AG04450 (cell line): Measurements from ENCODE around the gene ZNF580. TPM values are rescaled to one million over a fixed set of nuclear protein-coding genes. Genes with fewer than 3 reads are reported as not detected.
A peak's percentile ranks its signal among the peaks of the same experiment; 100 is the strongest.

Experiments used
- CTCF ChIA-PET: fragments of 300-600, 350-600 bp; formaldehyde crosslinking; extraction: SDS; loops from one replicate; lab custom pipeline; 2022; ENCODE audit warnings: antibody characterized with exemption, inconsistent platforms; lab: Charles Lee
- POLR2A ChIA-PET: fragments of 350-600 bp; formaldehyde crosslinking; extraction: SDS; loops from one replicate; lab custom pipeline; 2021; ENCODE audit warnings: antibody characterized with exemption, inconsistent platforms; lab: Yijun Ruan, JAX
- DNase-seq: peaks from one replicate; pipeline ENCODE4 v3.0.0-alpha.2; 2011; ENCODE audit warnings: low read depth, low spot score
- H3K27ac ChIP-seq: one replicate; pipeline ENCODE4 v1.5.1; 2012; ENCODE audit warnings: low read depth, low read length, control low read depth
- H3K27me3 ChIP-seq: one replicate; pipeline ENCODE4 v1.6.0; 2012; ENCODE audit warnings: low read length; ENCODE audit not compliant: control insufficient read depth, insufficient read depth
- H3K4me3 ChIP-seq: 2 replicates; pipeline ENCODE4 v1.5.1; 2011; ENCODE audit warnings: mild to moderate bottlenecking, low read depth, low read length, control low read depth
- H3K9me3 ChIP-seq: 2 replicates; pipeline ENCODE4 v1.5.1; 2012; ENCODE audit warnings: low read length; ENCODE audit not compliant: control insufficient read depth, insufficient read depth
- CTCF ChIP-seq: IDR thresholded peaks from 2 replicates; pipeline ENCODE4 v1.5.1; 2011; ENCODE audit warnings: low read depth, low read length, control low read depth, inconsistent platforms
- polyA plus RNA-seq: library from polyadenylated mRNA; depleted of rRNA; stranded (reverse); fragments of >200 nt; gene quantifications from 2 replicates; pipeline ENCODE4 v1.2.3, GENCODE V29; 2011

The ZNF580 gene
- polyA plus RNA-seq, 1 experiment: 7.3 TPM

- H3K27me3 ChIP-seq: no peaks in the 10 kb centered on the region
- no peak for DNase-seq
- ChIA-PET CTCF (interaction anchor here (1.0 to 1.9 kb wide), 3 partner anchors 11 to 114 kb away, joined by 3 to 11 read pairs (median 5); no protein-coding TSS in a partner anchor), POLR2A (no interaction called here)
- H3K4me3 ChIP-seq: no peak overlapping the region
- no peak overlapping the region for H3K27ac ChIP-seq
- no peak for TF ChIP-seq CTCF
- peaks cover 7% of the 10 kb centered on the region; the same call in 1 of the 2 replicates for H3K9me3 ChIP-seq
These were observed 23.4 kb upstream of the ZNF580 start for GRCh38 chr19:55617426-55617825.

DNA sequence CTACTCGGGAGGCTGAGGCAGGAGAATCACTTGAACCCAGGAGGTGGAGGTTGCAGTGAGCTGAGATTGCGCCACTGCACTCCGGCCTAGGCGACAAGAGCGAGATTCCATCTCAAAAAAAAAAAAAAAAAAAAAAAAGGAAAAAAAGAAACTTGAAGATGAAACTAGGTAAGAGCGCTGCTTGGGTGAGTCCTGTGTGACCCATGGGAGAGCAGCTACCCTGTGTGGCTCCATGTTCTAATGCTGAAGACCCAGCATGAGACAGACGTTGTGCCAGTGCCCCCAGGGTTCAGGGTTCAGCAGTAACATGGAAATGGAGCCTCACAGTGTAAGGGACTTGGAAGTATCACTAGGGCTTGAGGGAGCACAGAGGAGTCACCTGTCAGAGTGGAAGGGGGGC, 22.4 kb upstream of the ZNF580 start:
- ChIA-PET CTCF (interaction anchor here (0.6 to 2.0 kb wide), 4 partner anchors 12 to 151 kb away, joined by 5 to 11 read pairs (median 6); no protein-coding TSS in a partner anchor), POLR2A (interaction anchor here (0.5 to 0.7 kb wide), 3 partner anchors 16 to 114 kb away, joined by 3 to 8 read pairs (median 6); no protein-coding TSS in a partner anchor)
- Histone ChIP-seq H3K4me3 (no peak overlapping the region), H3K9me3 (peaks cover 7% of the 10 kb centered on the region; the same call in 1 of the 2 replicates), H3K27ac (no peak overlapping the region), H3K27me3 (no peaks in the 10 kb centered on the region)
- DNase-seq: no peak
- no peak for TF ChIP-seq CTCF

- ChIA-PET CTCF (interaction anchor here (0.6 to 2.0 kb wide), 5 partner anchors 12 to 152 kb away, joined by 3 to 8 read pairs (median 6); partner anchors contain the start of gene ZNF865), POLR2A (interaction anchor here (0.6 to 0.7 kb wide), 3 partner anchors 19 to 292 kb away, joined by 3 to 5 read pairs (median 3); partner anchors contain the start of gene ZNF524)
- peak overlapping the region; percentile 47 for H3K27ac ChIP-seq
These were observed 21.5 kb upstream of the ZNF580 start for GRCh38 chr19:55619286-55619685.

DNA sequence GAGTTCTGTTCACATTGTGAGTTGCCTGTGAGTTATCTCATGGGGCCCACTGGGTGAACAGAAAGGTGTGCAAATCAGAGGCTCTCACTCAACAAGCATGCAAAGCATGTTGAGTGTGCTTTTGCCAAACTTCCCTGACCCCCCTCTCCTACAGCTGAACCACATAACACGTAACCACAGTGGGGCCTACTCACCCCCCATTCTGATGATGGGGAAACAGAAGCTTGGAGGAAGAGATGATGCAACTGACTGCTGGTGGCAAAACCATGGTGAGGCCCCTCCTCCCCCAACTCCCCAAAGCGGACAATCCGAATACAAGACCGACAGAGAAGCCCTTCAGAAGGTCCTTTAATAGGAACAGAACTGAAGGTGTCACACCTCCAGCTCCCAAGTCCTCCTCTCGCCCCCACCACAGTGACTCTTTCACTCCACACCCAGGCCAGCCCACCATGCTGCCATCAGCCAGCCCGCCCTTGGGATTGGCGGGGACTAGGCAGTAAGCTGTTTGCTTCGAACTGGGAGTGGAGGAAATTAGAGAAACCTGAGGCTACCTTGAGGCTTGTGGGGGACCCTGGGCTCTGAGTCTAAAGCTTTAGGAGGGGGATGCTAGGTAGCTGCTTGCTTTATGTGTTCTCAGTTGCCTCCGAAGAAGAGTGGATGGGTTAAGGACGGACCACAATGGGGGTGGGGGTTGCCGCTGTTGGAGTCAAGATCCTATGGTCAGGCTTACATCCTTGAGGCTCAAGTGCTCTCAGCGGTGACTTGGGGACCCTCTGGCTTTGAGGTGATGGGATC, 20.2 kb upstream of the ZNF580 start:
- Histone ChIP-seq H3K9me3 (peaks cover 4% of the 10 kb centered on the region; the same call in 1 of the 2 replicates), H3K4me3 (no peak overlapping the region), H3K27me3 (no peaks in the 10 kb centered on the region), H3K27ac (no peak overlapping the region)
- ChIA-PET CTCF (interaction anchor here (1.2 to 1.5 kb wide), 3 partner anchors 15 to 153 kb away, joined by 3 to 6 read pairs (median 5); partner anchors contain the start of gene ZNF865), POLR2A (interaction anchor here (0.5 to 1.3 kb wide), 2 partner anchors 22 to 49 kb away, joined by 4 to 6 read pairs; partner anchors contain the start of gene FIZ1)
- no peak for TF ChIP-seq CTCF
- no peak for DNase-seq

More at GRCh38 chr19:55619286-55619685, 21.5 kb upstream of the ZNF580 start:
- H3K4me3 ChIP-seq: no peak overlapping the region
- TF ChIP-seq CTCF: no peak
- no peaks in the 10 kb centered on the region for H3K27me3 ChIP-seq
- H3K9me3 ChIP-seq: peaks cover 7% of the 10 kb centered on the region; the same call in 1 of the 2 replicates
- DNase-seq: no peak
